Measurements from ENCODE around the gene CCDC73.
"Not testable (repeated sequence)": the region's sequence is repeated elsewhere in the genome, so short reads cannot be mapped to it uniquely, and the experiment has no call there.

The CCDC73 gene

GRCh38 chr11:32826113-32826512 lies 31.7 kb upstream of the CCDC73 start:
- Histone ChIP-seq H3K4me1 (peaks cover 15% of the 10 kb centered on the region), H3K4me3 (no peak overlapping the region), H3K36me3 (replicated peaks) (no peaks in the 10 kb centered on the region), H3K27me3 (ENCODE audit: low read depth) (no peaks in the 10 kb centered on the region), H3K9me3 (no peaks in the 10 kb centered on the region)
- in situ Hi-C loops (cut with MboI; ENCODE audit: low sequenced_read_pairs): no loop called here
- DNase-seq (ENCODE audit: low spot score in 2 of 2): no peak

- DNase-seq (ENCODE audit: low spot score in 2 of 2); H3K4me3 ChIP-seq; H3K4me1 ChIP-seq; in situ Hi-C loops (cut with MboI; ENCODE audit: low sequenced_read_pairs); H3K27me3 ChIP-seq (ENCODE audit: low read depth); H3K9me3 ChIP-seq; H3K36me3 ChIP-seq (replicated peaks): not testable (repeated sequence)
Measured at GRCh38 chr11:32823617-32824016, 29.2 kb upstream of the CCDC73 start.

- in situ Hi-C loops (cut with MboI; ENCODE audit: low sequenced_read_pairs): no loop called here
- H3K4me1 ChIP-seq: peaks cover 8% of the 10 kb centered on the region
- no peaks in the 10 kb centered on the region for H3K9me3 ChIP-seq
- H3K27me3 ChIP-seq (ENCODE audit: low read depth): no peaks in the 10 kb centered on the region
- no peaks in the 10 kb centered on the region for H3K36me3 ChIP-seq (replicated peaks)
- no peak overlapping the region for H3K4me3 ChIP-seq
- DNase-seq (ENCODE audit: low spot score in 2 of 2): no peak
Measured at GRCh38 chr11:32821917-32822560, 27.6 kb upstream of the CCDC73 start.

- Histone ChIP-seq H3K4me3 (no peak overlapping the region), H3K9me3 (no peaks in the 10 kb centered on the region), H3K4me1 (peaks cover 8% of the 10 kb centered on the region), H3K36me3 (replicated peaks) (no peaks in the 10 kb centered on the region), H3K27me3 (ENCODE audit: low read depth) (no peaks in the 10 kb centered on the region)
- in situ Hi-C loops (cut with MboI; ENCODE audit: low sequenced_read_pairs): no loop called here
- DNase-seq (ENCODE audit: low spot score in 2 of 2): no peak
Measured at GRCh38 chr11:32821517-32821916, 27.1 kb upstream of the CCDC73 start.

GRCh38 chr11:32820497-32820896 lies 26.0 kb upstream of the CCDC73 start:
- in situ Hi-C loops (cut with MboI; ENCODE audit: low sequenced_read_pairs): no loop called here
- DNase-seq (ENCODE audit: low spot score in 2 of 2): no peak
- no peaks in the 10 kb centered on the region for H3K27me3 ChIP-seq (ENCODE audit: low read depth)
- no peaks in the 10 kb centered on the region for H3K9me3 ChIP-seq
- H3K4me1 ChIP-seq: peaks cover 8% of the 10 kb centered on the region
- no peaks in the 10 kb centered on the region for H3K36me3 ChIP-seq (replicated peaks)
- no peak overlapping the region for H3K4me3 ChIP-seq

- DNase-seq (ENCODE audit: low spot score in 2 of 2): no peak
- H3K27me3 ChIP-seq (ENCODE audit: low read depth): no peaks in the 10 kb centered on the region
- no peaks in the 10 kb centered on the region for H3K9me3 ChIP-seq
- H3K4me3 ChIP-seq: no peak overlapping the region
- H3K4me1 ChIP-seq: peaks cover 8% of the 10 kb centered on the region
- no peaks in the 10 kb centered on the region for H3K36me3 ChIP-seq (replicated peaks)
- in situ Hi-C loops (cut with MboI; ENCODE audit: low sequenced_read_pairs): no loop called here
Measured at GRCh38 chr11:32819187-32819586, 24.7 kb upstream of the CCDC73 start.

- no peak overlapping the region for H3K4me3 ChIP-seq
- DNase-seq (ENCODE audit: low spot score in 2 of 2): no peak
- no peaks in the 10 kb centered on the region for H3K9me3 ChIP-seq
- peaks cover 8% of the 10 kb centered on the region for H3K4me1 ChIP-seq
- no peaks in the 10 kb centered on the region for H3K36me3 ChIP-seq (replicated peaks)
- H3K27me3 ChIP-seq (ENCODE audit: low read depth): peaks cover 2% of the 10 kb centered on the region; the same call in 1 of the 2 replicates
- in situ Hi-C loops (cut with MboI; ENCODE audit: low sequenced_read_pairs): no loop called here
Measured at GRCh38 chr11:32817852-32818183, 23.4 kb upstream of the CCDC73 start.

- DNase-seq (ENCODE audit: low spot score in 2 of 2): no peak
- no peak overlapping the region for H3K4me3 ChIP-seq
- in situ Hi-C loops (cut with MboI; ENCODE audit: low sequenced_read_pairs): no loop called here
Measured at GRCh38 chr11:32817181-32817851, 22.9 kb upstream of the CCDC73 start.

GRCh38 chr11:32809313-32809712 lies 14.9 kb upstream of the CCDC73 start:
- Histone ChIP-seq H3K4me3 (no peak overlapping the region), H3K4me1 (peaks cover 2% of the 10 kb centered on the region; the same call in 1 of the 2 replicates), H3K9me3 (no peaks in the 10 kb centered on the region), H3K27me3 (ENCODE audit: low read depth) (peaks cover 3% of the 10 kb centered on the region; the same call in 1 of the 2 replicates), H3K36me3 (replicated peaks) (no peaks in the 10 kb centered on the region)
- peak; percentile 82 to 91 for DNase-seq (ENCODE audit: low spot score in 2 of 2)
- in situ Hi-C loops (cut with MboI; ENCODE audit: low sequenced_read_pairs): no loop called here

More at GRCh38 chr11:32817181-32817851, 22.9 kb upstream of the CCDC73 start:
- H3K9me3 ChIP-seq: no peaks in the 10 kb centered on the region
- H3K36me3 ChIP-seq (replicated peaks): no peaks in the 10 kb centered on the region
- peaks cover 3% of the 10 kb centered on the region; the same call in 1 of the 2 replicates for H3K27me3 ChIP-seq (ENCODE audit: low read depth)
- peaks cover 8% of the 10 kb centered on the region for H3K4me1 ChIP-seq

- no peaks in the 10 kb centered on the region for H3K36me3 ChIP-seq (replicated peaks)
- no peak overlapping the region for H3K4me3 ChIP-seq
- no peaks in the 10 kb centered on the region for H3K9me3 ChIP-seq
- no peaks in the 10 kb centered on the region for H3K4me1 ChIP-seq
- in situ Hi-C loops (cut with MboI; ENCODE audit: low sequenced_read_pairs): no loop called here
- H3K27me3 ChIP-seq (ENCODE audit: low read depth): peaks cover 9% of the 10 kb centered on the region
- no peak for DNase-seq (ENCODE audit: low spot score in 2 of 2)
Measured at GRCh38 chr11:32796425-32796824, 2.0 kb upstream of the CCDC73 start.

GRCh38 chr11:32792948-32793475 lies 1.4 kb downstream of the CCDC73 start:
- no peaks in the 10 kb centered on the region for H3K9me3 ChIP-seq
- no peaks in the 10 kb centered on the region for H3K36me3 ChIP-seq (replicated peaks)
- no peaks in the 10 kb centered on the region for H3K4me1 ChIP-seq
- DNase-seq (ENCODE audit: low spot score in 2 of 2): peak; percentile 42 to 78
- H3K4me3 ChIP-seq: no peak overlapping the region
- H3K27me3 ChIP-seq (ENCODE audit: low read depth): peaks cover 14% of the 10 kb centered on the region
- in situ Hi-C loops (cut with MboI; ENCODE audit: low sequenced_read_pairs): no loop called here

GRCh38 chr11:32792111-32792947 lies 2.1 kb downstream of the CCDC73 start:
- H3K4me1 ChIP-seq: no peaks in the 10 kb centered on the region
- no peaks in the 10 kb centered on the region for H3K9me3 ChIP-seq
- in situ Hi-C loops (cut with MboI; ENCODE audit: low sequenced_read_pairs): no loop called here
- no peaks in the 10 kb centered on the region for H3K36me3 ChIP-seq (replicated peaks)
- H3K4me3 ChIP-seq: no peak overlapping the region
- DNase-seq (ENCODE audit: low spot score in 2 of 2): no peak
- peaks cover 19% of the 10 kb centered on the region for H3K27me3 ChIP-seq (ENCODE audit: low read depth)

GRCh38 chr11:32790916-32791315 lies 3.5 kb downstream of the CCDC73 start:
- DNase-seq (ENCODE audit: low spot score in 2 of 2): no peak
- Histone ChIP-seq H3K36me3 (replicated peaks) (no peaks in the 10 kb centered on the region), H3K4me1 (no peaks in the 10 kb centered on the region), H3K9me3 (no peaks in the 10 kb centered on the region), H3K4me3 (no peak overlapping the region), H3K27me3 (ENCODE audit: low read depth) (peaks cover 19% of the 10 kb centered on the region)
- in situ Hi-C loops (cut with MboI; ENCODE audit: low sequenced_read_pairs): no loop called here

- no peak for DNase-seq (ENCODE audit: low spot score in 2 of 2)
- Histone ChIP-seq H3K4me3 (no peak overlapping the region), H3K9me3 (no peaks in the 10 kb centered on the region), H3K27me3 (ENCODE audit: low read depth) (peaks cover 10% of the 10 kb centered on the region; the same call in 1 of the 2 replicates), H3K36me3 (replicated peaks) (no peaks in the 10 kb centered on the region), H3K4me1 (no peaks in the 10 kb centered on the region)
- in situ Hi-C loops (cut with MboI; ENCODE audit: low sequenced_read_pairs): no loop called here
Measured at GRCh38 chr11:32786811-32787210, 7.7 kb downstream of the CCDC73 start.

All from HAP-1 (cell line).